HEK293 (cell line): ENCODE data around the gene TNIK.

Source experiments
- CTCF ChIA-PET: fragments of 350-600 bp; formaldehyde crosslinking; extraction: SDS; loops from one replicate; lab custom pipeline; 2021; ENCODE audit warnings: antibody characterized with exemption; lab: Yijun Ruan, JAX
- POLR2A ChIA-PET: fragments of 300-600 bp; formaldehyde crosslinking; extraction: SDS; loops from one replicate; lab custom pipeline; 2020; ENCODE audit warnings: antibody characterized with exemption, inconsistent platforms; lab: Yijun Ruan, JAX
- H3K27ac ChIP-seq: fragments of 200-500 bp; sonication (Bioruptor generic); 2 replicates; pipeline ENCODE4 v1.5.1; 2014; ENCODE audit warnings: low read depth, low read length, control low read depth, inconsistent platforms; ENCODE audit errors: extremely low read depth
- H3K36me3 ChIP-seq, 2 experiments: fragments of 200-500 bp in 1 of 2; sonication (Bioruptor generic) in 1 of 2; 1 replicate in 1 of 2; 2 replicates in 1 of 2; pipeline ENCODE4 v1.5.1; 2014 to 2017; ENCODE audit warnings: inconsistent platforms in 2 of 2, low read length in 2 of 2; ENCODE audit not compliant: control insufficient read depth in 2 of 2, insufficient read depth in 1 of 2
- H3K4me1 ChIP-seq: fragments of 200-500 bp; sonication (Bioruptor generic); 2 replicates; pipeline ENCODE4 v1.5.1; 2014; ENCODE audit warnings: mild to moderate bottlenecking, low read length, inconsistent platforms; ENCODE audit not compliant: control insufficient read depth, insufficient read depth
- H3K4me3 ChIP-seq: 2 replicates; pipeline ENCODE4 v1.5.1; 2011; ENCODE audit warnings: low read depth, mild to moderate bottlenecking, control low read depth, low read length, moderate library complexity
- H3K9me3 ChIP-seq: fragments of 200-500 bp; sonication (Bioruptor generic); 2 replicates; pipeline ENCODE4 v1.5.1; 2014; ENCODE audit warnings: low read depth, low read length, inconsistent platforms; ENCODE audit not compliant: control insufficient read depth, insufficient read depth
- HOXA7 ChIP-seq: sonication (generic); formaldehyde crosslinking; IDR thresholded peaks from 2 replicates; pipeline ENCODE4 v1.8.1; 2022; ENCODE audit warnings: missing genetic modification reagents, borderline replicate concordance
- IKZF3 ChIP-seq: fragments of 450-650 bp; IDR thresholded peaks from 2 replicates; pipeline ENCODE4 v1.5.0; 2018; ENCODE audit warnings: missing biosample characterization, mild to moderate bottlenecking, missing genetic modification characterization, moderate library complexity
- OVOL3 ChIP-seq: fragments of 450-650 bp; formaldehyde crosslinking; IDR thresholded peaks from 2 replicates; pipeline ENCODE4 v1.5.1; 2016; ENCODE audit warnings: missing biosample characterization, missing genetic modification characterization
- PRDM2 ChIP-seq: fragments of 450-650 bp; formaldehyde crosslinking; IDR thresholded peaks from 2 replicates; pipeline ENCODE4 v1.5.1; 2016; ENCODE audit warnings: missing biosample characterization, missing genetic modification characterization, borderline replicate concordance
- PRDM6 ChIP-seq: fragments of 450-650 bp; formaldehyde crosslinking; IDR thresholded peaks from 2 replicates; pipeline ENCODE4 v1.5.1; 2017; ENCODE audit warnings: missing biosample characterization, missing genetic modification characterization
- RBAK ChIP-seq: fragments of 450-650 bp; formaldehyde crosslinking; IDR thresholded peaks from 2 replicates; pipeline ENCODE4 v1.5.1; 2016; ENCODE audit warnings: missing biosample characterization, missing genetic modification characterization
- ZNF211 ChIP-seq: fragments of 450-650 bp; formaldehyde crosslinking; IDR thresholded peaks from 2 replicates; pipeline ENCODE4 v1.5.1; 2016; ENCODE audit warnings: low read depth, missing biosample characterization, missing genetic modification characterization
- ZNF23 ChIP-seq: fragments of 450-650 bp; formaldehyde crosslinking; IDR thresholded peaks from 2 replicates; pipeline ENCODE4 v1.5.1; 2016; ENCODE audit warnings: missing biosample characterization, missing genetic modification characterization, borderline replicate concordance
- ZNF433 ChIP-seq: fragments of 450-650 bp; formaldehyde crosslinking; IDR thresholded peaks from 2 replicates; pipeline ENCODE4 v1.5.1; 2016; ENCODE audit warnings: missing biosample characterization, missing genetic modification characterization, low read depth
- ZNF544 ChIP-seq: fragments of 450-650 bp; formaldehyde crosslinking; IDR thresholded peaks from 2 replicates; pipeline ENCODE4 v1.5.0; 2017; ENCODE audit warnings: missing biosample characterization, missing genetic modification characterization
- ZNF558 ChIP-seq: fragments of 450-650 bp; formaldehyde crosslinking; IDR thresholded peaks from 2 replicates; pipeline ENCODE4 v1.5.1; 2016; ENCODE audit warnings: missing biosample characterization, missing genetic modification characterization
- ZNF600 ChIP-seq: fragments of 450-650 bp; formaldehyde crosslinking; IDR thresholded peaks from 2 replicates; pipeline ENCODE4 v1.5.1; 2016; ENCODE audit warnings: missing biosample characterization, missing genetic modification characterization
- ZNF692 ChIP-seq: fragments of 450-650 bp; formaldehyde crosslinking; IDR thresholded peaks from 2 replicates; pipeline ENCODE4 v1.5.1; 2016; ENCODE audit warnings: missing biosample characterization, missing genetic modification characterization
- ZNF747 ChIP-seq: fragments of 450-650 bp; formaldehyde crosslinking; IDR thresholded peaks from 2 replicates; pipeline ENCODE4 v1.5.1; 2016; ENCODE audit warnings: missing biosample characterization, missing genetic modification characterization

TNIK gene

GRCh38 chr3:171455603-171456550, 4.3 kb downstream of the TNIK start:
- Histone ChIP-seq H3K4me1 (no peaks in the 10 kb centered on the region; the same call in 1 of the 2 replicates), H3K4me3 (no peak overlapping the region), H3K36me3 (no peaks in the 10 kb centered on the region), H3K9me3 (no peaks in the 10 kb centered on the region), H3K27ac (no peak overlapping the region)
- CTCF ChIA-PET: no interaction called here
- TF ChIP-seq ZNF544 (tag by site-specific recombination): no peak
- TF ChIP-seq ZNF558 (tag by site-specific recombination): peak; percentile 14; the same call in 1 of the 2 replicates
- no peak for TF ChIP-seq ZNF433
- POLR2A ChIA-PET: no interaction called here

GRCh38 chr3:171454041-171454440, 6.2 kb downstream of the TNIK start:
- CTCF ChIA-PET: interaction anchor here (0.6 to 0.7 kb wide), 2 partner anchors 109 to 500 kb away, joined by 3 to 4 read pairs; no protein-coding TSS in a partner anchor
- no peak overlapping the region for H3K27ac ChIP-seq
- POLR2A ChIA-PET: no interaction called here

More at GRCh38 chr3:171454041-171454440, 6.2 kb downstream of the TNIK start:
- Histone ChIP-seq H3K9me3 (no peaks in the 10 kb centered on the region), H3K4me3 (no peak overlapping the region), H3K4me1 (no peaks in the 10 kb centered on the region; the same call in 1 of the 2 replicates), H3K36me3 (no peaks in the 10 kb centered on the region)
- TF ChIP-seq RBAK (tag by site-specific recombination) (no peak), OVOL3 (no peak), ZNF747 (tag by site-specific recombination) (no peak), PRDM2 (tag by site-specific recombination) (no peak), ZNF600 (no peak), ZNF692 (no peak), HOXA7 (CRISPR knock-in tag) (no peak), PRDM6 (tag by site-specific recombination) (no peak), ZNF23 (tag by site-specific recombination) (no peak), IKZF3 (tag by site-specific recombination) (no peak), ZNF211 (tag by site-specific recombination) (no peak)
